ENCODE results near the gene TMC4.

Gene TMC4

GRCh38 chr19:54133312-54133956, 39.5 kb downstream of the TMC4 start:
- no peak for DNase-seq (ENCODE audit: low read depth in 2 of 2)

GRCh38 chr19:54129617-54129996, 43.4 kb downstream of the TMC4 start:
- no peak for DNase-seq (ENCODE audit: low read depth in 2 of 2)

- DNase-seq (ENCODE audit: low read depth in 2 of 2) = no peak
Measured at GRCh38 chr19:54128796-54129616, 44.0 kb downstream of the TMC4 start.

- DNase-seq (ENCODE audit: low read depth in 2 of 2) = no peak
Measured at GRCh38 chr19:54128441-54128725, 44.6 kb downstream of the TMC4 start.

DNA sequence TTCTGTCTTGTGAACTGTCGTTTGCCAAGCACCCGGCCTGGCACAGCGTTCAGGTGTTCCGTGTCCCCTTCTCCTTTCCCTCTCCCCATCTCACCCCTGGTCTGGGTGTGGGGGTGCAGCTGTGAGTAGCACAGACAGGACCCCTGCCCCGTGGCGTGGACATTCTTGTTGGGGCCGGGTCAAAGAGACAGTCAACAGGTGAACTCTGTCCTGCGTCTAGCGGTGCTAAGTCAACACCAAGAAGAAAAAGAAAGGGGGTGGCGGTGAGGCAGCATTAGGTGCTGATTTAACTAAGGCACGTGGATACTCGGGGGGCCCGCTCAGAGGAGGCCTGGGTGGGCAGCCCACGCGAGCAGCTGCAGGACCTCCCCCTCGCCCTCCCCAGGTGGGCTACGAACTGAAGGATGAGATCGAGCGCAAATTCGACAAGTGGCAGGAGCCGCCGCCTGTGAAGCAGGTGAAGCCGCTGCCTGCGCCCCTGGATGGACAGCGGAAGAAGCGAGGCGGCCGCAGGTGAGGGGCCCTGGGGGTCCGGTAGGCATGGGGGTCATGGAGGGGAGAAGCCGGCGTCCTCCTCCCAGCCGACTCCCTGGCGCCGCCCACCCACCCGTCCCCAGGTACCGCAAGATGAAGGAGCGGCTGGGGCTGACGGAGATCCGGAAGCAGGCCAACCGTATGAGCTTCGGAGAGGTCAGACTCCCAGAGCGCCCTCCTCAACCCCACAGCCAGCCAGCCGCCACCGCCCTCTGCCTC, 45.1 kb downstream of the TMC4 start:
- no peak for DNase-seq (ENCODE audit: low read depth in 2 of 2)

- no peak for DNase-seq (ENCODE audit: low read depth in 2 of 2)
Measured at GRCh38 chr19:54125713-54126112, 47.2 kb downstream of the TMC4 start.

GRCh38 chr19:54124393-54124792, 48.6 kb downstream of the TMC4 start:
- no peak for DNase-seq (ENCODE audit: low read depth in 2 of 2)

DNA sequence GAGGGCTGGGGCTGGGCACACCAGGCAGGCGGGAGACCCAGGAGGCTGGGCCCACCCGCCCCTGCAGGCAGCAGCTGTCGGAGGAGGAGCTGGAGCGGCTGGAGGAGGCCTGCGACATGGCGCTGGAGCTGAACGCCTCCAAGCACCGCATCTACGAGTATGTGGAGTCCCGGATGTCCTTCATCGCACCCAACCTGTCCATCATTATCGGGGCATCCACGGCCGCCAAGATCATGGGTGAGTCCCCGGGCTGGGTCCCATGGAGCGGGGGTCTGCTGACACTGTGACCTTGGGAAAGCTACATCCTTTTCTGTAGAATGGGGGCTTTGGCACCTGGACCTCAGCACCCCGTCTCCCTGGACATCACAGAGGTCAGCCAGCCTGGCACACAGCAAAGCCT, 49.3 kb downstream of the TMC4 start:
- no peak for DNase-seq (ENCODE audit: low read depth in 2 of 2)

- no peak for DNase-seq (ENCODE audit: low read depth in 2 of 2)
Measured at GRCh38 chr19:54121259-54121658, 51.7 kb downstream of the TMC4 start.

DNA sequence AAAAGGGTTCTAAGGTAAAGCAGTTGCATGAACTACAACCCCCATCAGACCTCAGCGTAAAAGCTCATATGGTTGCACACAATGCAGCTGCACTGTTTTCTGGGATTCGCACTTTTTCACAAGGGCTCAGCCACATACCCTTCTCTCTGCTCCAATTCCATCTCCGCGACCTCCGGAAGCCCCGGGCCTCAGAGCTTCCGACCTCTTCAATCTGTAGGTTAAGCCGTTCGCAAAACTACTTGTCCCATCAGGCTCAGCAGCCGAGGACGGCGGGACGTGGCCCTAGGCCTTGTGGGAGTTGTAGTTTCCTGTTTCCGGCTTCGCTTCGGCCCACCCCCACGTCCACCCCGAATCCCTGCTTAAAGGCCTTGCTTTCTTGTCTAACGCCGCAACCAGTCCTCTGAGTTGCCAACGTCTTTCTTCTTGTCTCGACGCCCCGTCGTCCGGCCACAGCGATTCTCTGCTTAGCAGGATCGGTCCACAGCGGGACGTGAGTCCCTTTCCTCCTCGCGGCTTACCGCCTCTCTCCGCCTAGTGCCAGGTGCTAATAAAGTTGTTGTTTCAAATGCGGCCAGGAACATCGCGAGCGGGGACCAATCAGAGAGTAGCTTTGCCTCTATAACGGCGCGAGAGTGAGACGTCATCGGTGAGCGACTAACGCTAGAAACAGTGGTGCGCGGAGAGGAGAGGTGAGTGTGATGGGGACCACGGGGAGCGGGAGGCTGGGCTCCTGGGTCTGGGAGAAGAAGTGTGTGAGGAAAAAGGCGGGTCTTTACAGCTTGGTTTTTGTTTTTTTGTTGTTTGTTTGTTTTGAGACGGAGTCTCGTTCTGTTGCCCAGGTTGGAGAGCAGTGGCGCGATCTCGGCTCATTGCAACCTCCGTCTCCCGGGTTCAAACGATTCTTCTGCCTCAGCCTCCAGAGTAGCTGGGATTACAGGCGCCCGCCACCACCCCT, 57.6 kb downstream of the TMC4 start, which contains the start of the genes PRPF31 and TFPT:
PRPF31 (plus strand) TSS at position 646 of the 955 bp plus-strand sequence. CDS start 2,525 bp downstream, outside the sequence.
TFPT (minus strand) TSS at position 549 of the 955 bp plus-strand sequence; CDS start at position 161, 388 bp downstream.
- peak; percentile 87 to 95 for DNase-seq (ENCODE audit: low read depth in 2 of 2)

- peak; percentile 28 to 43 for DNase-seq (ENCODE audit: low read depth in 2 of 2)
Measured at GRCh38 chr19:54114340-54115108, 58.4 kb downstream of the TMC4 start.

Measured in stimulated activated CD8-positive, alpha-beta memory T cell treated with anti-CD3 and anti-CD28 coated beads, Interleukin-2, amount 100 ng/mL, for 48 hours (primary cell).